Astrocyte (in vitro differentiated cells and primary cell): Measurements from ENCODE around the gene DSCAM.

Experiments
- CTCF ChIP-seq: IDR thresholded peaks from 2 replicates; pipeline ENCODE4 v1.5.1; 2011; ENCODE audit warnings: low read depth, mild to moderate bottlenecking, inconsistent platforms, low read length, moderate library complexity; ENCODE audit not compliant: insufficient read depth
- EZH2 ChIP-seq: IDR thresholded peaks from 2 replicates; pipeline ENCODE4 v1.6.1; 2012; ENCODE audit warnings: mild to moderate bottlenecking, low read length, inconsistent platforms; ENCODE audit not compliant: insufficient read depth

GRCh38 chr21:40141621-40142020 lies 705.3 kb downstream of the DSCAM start:
- TF ChIP-seq CTCF (no peak), EZH2 (no peak)
